Measurements from ENCODE around the gene PTPRN2. TPM values are rescaled to one million over a fixed set of nuclear protein-coding genes. Genes with fewer than 3 reads are reported as not detected.

Gene PTPRN2
- polyA plus RNA-seq, 1 of the 3 experiments (the other 2 are of a cell fraction): 4.0 TPM

GRCh38 chr7:158569858-158570323 lies 17.7 kb downstream of the PTPRN2 start:
- no peak overlapping the region for H3K9ac ChIP-seq
- H3K9me2 ChIP-seq: no peaks in the 10 kb centered on the region
- H3K4me1 ChIP-seq (ENCODE audit: control insufficient read depth in 1 of 2, insufficient read depth in 2 of 2, low read depth in 1 of 2, low read length in 1 of 2): peaks cover 0 to 37% of the 10 kb centered on the region in 2 experiments; a peak in 2 of 4 replicates
- no peak overlapping the region for H3K4me3 ChIP-seq (ENCODE audit: low read depth in 2 of 2, low read length in 1 of 2)
- no peak for DNase-seq
- no peaks in the 10 kb centered on the region for H3F3A ChIP-seq (replicated peaks; ENCODE audit: insufficient read depth)
- no peak for TF ChIP-seq FOXJ3 (CRISPR knock-in tag; IDR thresholded peaks at IDR 0.05)
- TF ChIP-seq EZH2phosphoT487 (IDR thresholded peaks at IDR 0.05; ENCODE audit: borderline replicate concordance, low read depth): no peak
- TF ChIP-seq RCOR1 (IDR thresholded peaks at IDR 0.05; ENCODE audit: low read length): no peak
- no peak for TF ChIP-seq USF1 (IDR thresholded peaks at IDR 0.05; ENCODE audit: borderline replicate concordance, low read depth)
- no peak for TF ChIP-seq IRF3 (IDR thresholded peaks at IDR 0.05; ENCODE audit: low read depth, low read length)
- TF ChIP-seq NFIC (IDR thresholded peaks at IDR 0.05; ENCODE audit: borderline replicate concordance): no peak
- no peak for TF ChIP-seq NRF1 (IDR thresholded peaks at IDR 0.05; ENCODE audit: low read depth, low read length)
- no peak for TF ChIP-seq GATA2 (CRISPR knock-in tag; IDR thresholded peaks at IDR 0.05)
- TF ChIP-seq YY1 (IDR thresholded peaks at IDR 0.05; ENCODE audit: low read depth): no peak
- TF ChIP-seq MAX (IDR thresholded peaks at IDR 0.05; ENCODE audit: low read depth): no peak
- no peak for TF ChIP-seq JUND (IDR thresholded peaks at IDR 0.05)
- no peak for TF ChIP-seq EP300 (IDR thresholded peaks at IDR 0.05; ENCODE audit: borderline replicate concordance in 1 of 2, low read depth in 1 of 2, low read length in 1 of 2)
- no peak for TF ChIP-seq MXI1 (IDR thresholded peaks at IDR 0.05; ENCODE audit: low read depth, low read length)
- no peak for TF ChIP-seq GABPA (IDR thresholded peaks at IDR 0.05; ENCODE audit: low read depth)
- no peak for TF ChIP-seq CHD2 (IDR thresholded peaks at IDR 0.05; ENCODE audit: low read length, partially characterized antibody)
- no peak for TF ChIP-seq RFX5 (IDR thresholded peaks at IDR 0.05; ENCODE audit: low read length)
- TF ChIP-seq TCF12 (IDR thresholded peaks at IDR 0.05): no peak
- TF ChIP-seq CTCF (IDR thresholded peaks at IDR 0.05): no peak
- TF ChIP-seq RAD21 (IDR thresholded peaks at IDR 0.05; ENCODE audit: low read length): no peak
- 77% methylated on average over 42 of the region's 53 CpGs for WGBS (ENCODE audit: low lambda C conversion rate)
- H3K27me3 ChIP-seq (ENCODE audit: insufficient read depth): no peaks in the 10 kb centered on the region
- H3K36me3 ChIP-seq (replicated peaks in 1 of 2; ENCODE audit: control insufficient read depth in 1 of 2, insufficient read depth in 2 of 2, low read length in 1 of 2): no peaks in the 10 kb centered on the region
- H2AFZ ChIP-seq (ENCODE audit: low read depth): no peak overlapping the region
- H4K20me1 ChIP-seq (ENCODE audit: insufficient read depth): no peaks in the 10 kb centered on the region
- peaks cover 5% of the 10 kb centered on the region; the same call in 1 of the 2 replicates for H3K9me3 ChIP-seq
- POLR2A ChIA-PET: no interaction called here
- H3K27ac ChIP-seq (ENCODE audit: low read depth in 2 of 2, low read length in 1 of 2): no peak overlapping the region
- no peak overlapping the region for H3K4me2 ChIP-seq
- CTCF ChIA-PET: no interaction called here
- H3K79me2 ChIP-seq (ENCODE audit: insufficient read depth): no peaks in the 10 kb centered on the region
